ENCODE data around the gene PRPF40A.

- TF ChIP-seq POLR2A (IDR thresholded peaks at IDR 0.05; ENCODE audit: low read length): no peak
- TF ChIP-seq GATA1 (IDR thresholded peaks at IDR 0.05; ENCODE audit: low read depth, low read length): no peak
Measured at GRCh38 chr2:152632736-152633135, 84.5 kb downstream of the PRPF40A start.

Measured in erythroblast (primary cell).